ENCODE measurements around the gene ATP4A.

The ATP4A gene

DNA sequence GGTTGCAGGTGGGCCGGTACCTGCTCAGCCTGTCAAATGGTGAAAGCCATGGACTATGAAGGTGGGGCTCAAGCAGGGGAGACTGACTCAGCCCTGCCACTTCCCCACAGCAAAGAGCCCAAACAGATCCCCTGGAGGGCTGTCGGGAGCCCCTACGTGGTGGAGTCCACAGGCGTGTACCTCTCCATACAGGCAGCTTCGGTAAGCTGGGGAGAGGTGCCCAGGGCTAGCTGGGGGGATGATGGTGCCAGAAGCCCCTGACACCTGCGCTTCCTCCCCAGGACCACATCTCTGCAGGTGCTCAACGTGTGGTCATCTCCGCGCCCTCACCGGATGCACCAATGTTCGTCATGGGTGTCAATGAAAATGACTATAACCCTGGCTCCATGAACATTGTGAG, 21.2 kb downstream of the ATP4A start:
- Histone ChIP-seq H3K4me1 (ENCODE audit: control insufficient read depth in 2 of 2, insufficient read depth in 2 of 2, low read length in 2 of 2) (peaks cover 8 to 16% of the 10 kb centered on the region in 2 donors), H3K27ac (ENCODE audit: low read depth in 2 of 2, low read length in 2 of 2) (no peak overlapping the region), H3K36me3 (ENCODE audit: control insufficient read depth in 2 of 2, insufficient read depth in 2 of 2, low read length in 2 of 2) (peaks cover 0 to 1% of the 10 kb centered on the region in 2 donors), H3K9ac (ENCODE audit: low read depth in 1 of 2, low read length in 2 of 2) (no peak overlapping the region), H3K4me3 (ENCODE audit: low read length in 2 of 2) (no peak overlapping the region), H3K27me3 (ENCODE audit: control insufficient read depth in 2 of 2, insufficient read depth in 2 of 2, low read length in 2 of 2) (no peaks in the 10 kb centered on the region), H3K9me3 (ENCODE audit: control insufficient read depth in 2 of 2, low read length in 2 of 2) (no peaks in the 10 kb centered on the region)

DNA sequence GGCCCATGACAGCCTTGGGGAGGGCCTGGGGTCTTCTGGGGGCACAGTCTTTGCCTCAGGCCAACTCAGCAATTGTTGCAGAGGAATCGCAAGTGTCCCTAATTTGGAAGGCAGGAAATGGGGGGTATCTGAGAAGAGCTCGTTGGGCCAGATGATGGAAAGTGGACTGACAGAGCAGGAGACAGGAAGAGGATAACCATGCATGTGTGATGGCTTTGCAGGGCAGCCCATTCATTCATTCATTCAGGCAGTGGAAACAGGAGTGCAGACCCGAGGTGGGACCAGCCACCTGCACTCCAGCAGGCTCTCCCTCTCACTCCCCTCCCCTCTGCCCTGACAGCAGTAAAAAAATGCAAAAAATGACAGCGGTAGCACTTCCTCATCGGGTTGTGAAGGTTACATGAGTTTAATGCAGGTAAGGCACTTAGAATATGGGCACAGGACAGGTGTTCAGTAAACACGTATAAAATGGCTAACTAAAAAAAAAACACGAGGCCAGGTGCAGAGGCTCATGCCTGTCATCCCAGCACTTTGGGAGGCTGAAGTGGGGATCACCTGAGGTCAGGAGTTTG, 23.0 kb downstream of the ATP4A start:
- Histone ChIP-seq H3K4me1 (ENCODE audit: control insufficient read depth in 2 of 2, insufficient read depth in 2 of 2, low read length in 2 of 2) (peaks cover 0 to 7% of the 10 kb centered on the region in 2 donors), H3K9me3 (ENCODE audit: control insufficient read depth in 2 of 2, low read length in 2 of 2) (no peaks in the 10 kb centered on the region), H3K27me3 (ENCODE audit: control insufficient read depth in 2 of 2, insufficient read depth in 2 of 2, low read length in 2 of 2) (no peaks in the 10 kb centered on the region), H3K4me3 (ENCODE audit: low read length in 2 of 2) (no peak overlapping the region), H3K36me3 (ENCODE audit: control insufficient read depth in 2 of 2, insufficient read depth in 2 of 2, low read length in 2 of 2) (no peaks in the 10 kb centered on the region), H3K27ac (ENCODE audit: low read depth in 2 of 2, low read length in 2 of 2) (no peak overlapping the region), H3K9ac (ENCODE audit: low read depth in 1 of 2, low read length in 2 of 2) (no peak overlapping the region)

DNA sequence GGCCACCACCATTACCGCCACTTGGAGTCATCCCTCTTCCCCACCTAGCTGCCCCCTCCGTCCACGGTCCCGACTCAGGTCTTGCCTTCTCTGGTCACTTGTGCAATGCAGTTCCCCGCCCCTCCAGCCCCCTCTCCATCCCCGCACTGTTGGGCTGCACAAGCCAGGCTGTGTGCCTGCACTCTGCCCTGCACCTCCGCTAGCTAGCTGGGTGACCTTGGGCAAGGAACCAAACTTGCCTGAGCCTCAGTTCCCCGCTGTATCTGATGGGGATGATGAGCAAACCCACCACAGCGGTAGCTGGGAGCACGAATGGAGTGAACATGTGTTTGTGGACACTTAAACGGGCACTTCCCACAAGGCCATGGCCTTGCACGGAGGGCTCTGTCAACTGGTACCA, 23.6 kb downstream of the ATP4A start:
- Histone ChIP-seq H3K27ac (ENCODE audit: low read depth in 2 of 2, low read length in 2 of 2) (no peak overlapping the region), H3K27me3 (ENCODE audit: control insufficient read depth in 2 of 2, insufficient read depth in 2 of 2, low read length in 2 of 2) (no peaks in the 10 kb centered on the region), H3K36me3 (ENCODE audit: control insufficient read depth in 2 of 2, insufficient read depth in 2 of 2, low read length in 2 of 2) (no peaks in the 10 kb centered on the region), H3K4me1 (ENCODE audit: control insufficient read depth in 2 of 2, insufficient read depth in 2 of 2, low read length in 2 of 2) (peaks cover 0 to 6% of the 10 kb centered on the region in 2 donors), H3K4me3 (ENCODE audit: low read length in 2 of 2) (no peak overlapping the region), H3K9ac (ENCODE audit: low read depth in 1 of 2, low read length in 2 of 2) (no peak overlapping the region), H3K9me3 (ENCODE audit: control insufficient read depth in 2 of 2, low read length in 2 of 2) (no peaks in the 10 kb centered on the region)

DNA sequence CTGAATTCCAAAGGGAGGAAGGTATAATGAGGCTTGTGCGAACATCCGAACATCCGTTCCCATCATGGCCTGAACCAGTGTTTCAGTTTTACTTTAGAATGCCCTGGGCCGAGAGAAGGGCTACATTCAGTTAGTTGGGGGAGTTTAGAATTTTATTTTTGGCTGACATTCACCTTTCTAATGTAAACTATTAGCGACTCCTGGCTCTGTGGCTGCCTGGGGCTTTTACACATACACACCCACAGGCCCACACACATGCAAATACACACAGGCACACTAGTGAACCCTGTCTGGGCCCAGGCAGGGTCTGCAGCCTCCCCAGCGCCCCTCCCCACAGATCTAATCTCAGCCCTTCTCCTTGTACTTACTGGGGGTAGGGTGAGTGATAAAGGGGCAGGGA, 24.1 kb downstream of the ATP4A start:
- Histone ChIP-seq H3K9ac (ENCODE audit: low read depth in 1 of 2, low read length in 2 of 2) (no peak overlapping the region), H3K36me3 (ENCODE audit: control insufficient read depth in 2 of 2, insufficient read depth in 2 of 2, low read length in 2 of 2) (no peaks in the 10 kb centered on the region), H3K27me3 (ENCODE audit: control insufficient read depth in 2 of 2, insufficient read depth in 2 of 2, low read length in 2 of 2) (no peaks in the 10 kb centered on the region), H3K4me3 (ENCODE audit: low read length in 2 of 2) (no peak overlapping the region), H3K4me1 (ENCODE audit: control insufficient read depth in 2 of 2, insufficient read depth in 2 of 2, low read length in 2 of 2) (peaks cover 0 to under 1% of the 10 kb centered on the region in 2 donors), H3K9me3 (ENCODE audit: control insufficient read depth in 2 of 2, low read length in 2 of 2) (no peaks in the 10 kb centered on the region), H3K27ac (ENCODE audit: low read depth in 2 of 2, low read length in 2 of 2) (no peak overlapping the region)

DNA sequence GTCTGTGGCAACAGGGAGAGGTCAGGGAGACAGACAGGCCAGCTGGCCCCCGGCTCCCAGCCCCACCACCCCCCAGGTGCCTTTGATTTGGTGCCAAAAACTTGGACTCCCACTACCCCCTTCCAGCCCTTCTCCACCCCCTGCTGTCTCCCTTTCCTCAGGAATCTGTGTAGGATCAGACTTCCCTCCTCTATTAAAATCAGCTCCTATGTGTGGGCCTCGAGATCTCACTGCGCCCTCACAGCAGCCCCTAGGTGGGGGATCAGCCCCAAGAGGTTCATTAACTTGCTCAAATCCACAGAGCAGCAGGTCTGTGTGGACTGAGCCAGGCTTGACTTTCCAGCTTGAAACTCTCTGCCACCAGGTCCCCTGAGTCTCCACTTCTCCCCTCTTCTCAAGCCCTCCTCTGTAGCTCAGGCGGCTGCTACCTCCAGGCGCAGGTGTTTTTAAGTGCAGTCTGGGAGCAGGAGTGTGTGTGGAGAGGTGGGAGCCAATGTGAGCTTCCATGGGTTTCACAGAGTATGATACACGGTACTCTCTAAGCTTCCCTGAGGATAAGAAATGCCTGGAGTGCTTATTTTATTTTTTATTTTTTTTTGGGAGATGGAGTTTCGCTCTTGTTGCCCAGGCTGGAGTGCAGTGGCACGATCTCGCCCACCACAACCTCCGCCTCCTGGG, 28.5 kb downstream of the ATP4A start:
- H3K27me3 ChIP-seq (ENCODE audit: control insufficient read depth in 2 of 2, insufficient read depth in 2 of 2, low read length in 2 of 2) = peaks cover 5 to 7% of the 10 kb centered on the region in 2 donors
- H3K4me1 ChIP-seq (ENCODE audit: control insufficient read depth in 2 of 2, insufficient read depth in 2 of 2, low read length in 2 of 2) = no peaks in the 10 kb centered on the region
- no peaks in the 10 kb centered on the region for H3K36me3 ChIP-seq (ENCODE audit: control insufficient read depth in 2 of 2, insufficient read depth in 2 of 2, low read length in 2 of 2)
- H3K4me3 ChIP-seq (ENCODE audit: low read length in 2 of 2) = no peak overlapping the region
- H3K9me3 ChIP-seq (ENCODE audit: control insufficient read depth in 2 of 2, low read length in 2 of 2) = no peaks in the 10 kb centered on the region
- no peak overlapping the region for H3K27ac ChIP-seq (ENCODE audit: low read depth in 2 of 2, low read length in 2 of 2)
- no peak overlapping the region for H3K9ac ChIP-seq (ENCODE audit: low read depth in 1 of 2, low read length in 2 of 2)

DNA sequence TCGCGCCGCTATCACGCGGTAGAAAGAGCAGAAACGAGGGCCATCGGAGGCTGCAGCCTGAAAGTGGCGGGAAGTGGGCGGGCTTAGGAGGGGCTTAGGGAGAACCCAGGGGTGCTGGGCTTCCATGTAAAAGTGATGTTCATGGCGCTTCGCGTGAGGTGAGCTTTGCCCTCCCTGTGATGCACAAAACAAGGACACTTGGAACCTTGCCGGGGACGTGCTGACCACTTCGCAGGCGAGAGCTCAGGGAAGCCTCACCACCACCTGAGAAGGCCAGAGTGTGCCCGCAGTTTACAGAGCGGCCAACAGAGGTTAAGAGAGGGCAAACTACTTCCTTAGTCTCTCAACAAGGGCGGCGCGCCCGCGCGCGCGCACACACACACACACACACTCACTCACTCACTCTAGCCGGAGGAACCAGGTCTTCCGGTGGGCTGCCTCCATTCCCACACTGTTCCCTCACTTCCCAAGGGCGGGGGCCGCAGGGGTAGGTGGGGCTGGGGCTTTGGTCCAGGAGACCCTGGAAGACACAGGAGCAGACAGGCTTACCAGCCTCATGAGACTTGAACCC, 29.6 kb downstream of the ATP4A start:
- Histone ChIP-seq H3K9ac (ENCODE audit: low read depth in 1 of 2, low read length in 2 of 2) (no peak overlapping the region), H3K4me3 (ENCODE audit: low read length in 2 of 2) (no peak overlapping the region), H3K9me3 (ENCODE audit: control insufficient read depth in 2 of 2, low read length in 2 of 2) (no peaks in the 10 kb centered on the region), H3K27ac (ENCODE audit: low read depth in 2 of 2, low read length in 2 of 2) (no peak overlapping the region), H3K4me1 (ENCODE audit: control insufficient read depth in 2 of 2, insufficient read depth in 2 of 2, low read length in 2 of 2) (no peaks in the 10 kb centered on the region), H3K27me3 (ENCODE audit: control insufficient read depth in 2 of 2, insufficient read depth in 2 of 2, low read length in 2 of 2) (peaks cover 5 to 11% of the 10 kb centered on the region in 2 donors), H3K36me3 (ENCODE audit: control insufficient read depth in 2 of 2, insufficient read depth in 2 of 2, low read length in 2 of 2) (no peaks in the 10 kb centered on the region)

DNA sequence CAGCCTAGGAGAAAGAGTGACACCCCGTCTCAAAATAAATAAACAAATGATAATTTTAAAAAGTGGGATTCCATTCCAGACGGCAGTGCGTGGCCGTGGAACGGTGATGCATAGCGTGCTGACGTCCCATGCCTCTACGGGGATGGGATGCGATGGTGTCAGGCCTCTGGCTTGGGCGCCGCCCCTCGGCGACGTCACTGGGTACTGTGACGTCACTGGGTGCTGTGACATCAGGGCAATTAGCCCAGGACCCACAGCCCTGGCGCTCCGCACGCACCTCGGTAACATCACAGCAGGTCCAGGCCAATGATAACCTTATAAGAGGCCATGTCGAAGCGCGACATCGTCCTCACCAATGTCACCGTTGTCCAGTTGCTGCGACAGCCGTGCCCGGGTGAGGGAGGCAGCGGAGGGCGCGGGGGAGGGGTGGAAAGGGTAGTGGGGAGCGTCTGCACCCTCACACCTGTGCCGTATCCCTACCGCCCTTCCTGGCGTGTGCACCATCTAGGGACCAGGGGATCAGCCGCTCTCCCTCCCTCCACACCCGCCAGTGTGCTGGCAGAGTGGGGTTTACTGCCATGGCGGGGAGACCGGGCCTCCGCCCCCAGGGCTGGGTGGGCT, 30.1 kb downstream of the ATP4A start, which contains the start of gene GAPDHS:
GAPDHS (plus strand) TSS at position 256 of the 621 bp plus-strand sequence; CDS start at position 328, 72 bp downstream.
- H3K4me3 ChIP-seq (ENCODE audit: low read length in 2 of 2) = no peak within 1 kb of the TSS
- no peaks in the 10 kb centered on the region for H3K4me1 ChIP-seq (ENCODE audit: control insufficient read depth in 2 of 2, insufficient read depth in 2 of 2, low read length in 2 of 2)
- H3K27me3 ChIP-seq (ENCODE audit: control insufficient read depth in 2 of 2, insufficient read depth in 2 of 2, low read length in 2 of 2) = peaks cover 5 to 15% of the 10 kb centered on the region in 2 donors
- no peak within 1 kb of the TSS for H3K27ac ChIP-seq (ENCODE audit: low read depth in 2 of 2, low read length in 2 of 2)
- H3K9me3 ChIP-seq (ENCODE audit: control insufficient read depth in 2 of 2, low read length in 2 of 2) = no peaks in the 10 kb centered on the region
- no peak within 1 kb of the TSS for H3K9ac ChIP-seq (ENCODE audit: low read depth in 1 of 2, low read length in 2 of 2)
- H3K36me3 ChIP-seq (ENCODE audit: control insufficient read depth in 2 of 2, insufficient read depth in 2 of 2, low read length in 2 of 2) = no peaks in the 10 kb centered on the region

DNA sequence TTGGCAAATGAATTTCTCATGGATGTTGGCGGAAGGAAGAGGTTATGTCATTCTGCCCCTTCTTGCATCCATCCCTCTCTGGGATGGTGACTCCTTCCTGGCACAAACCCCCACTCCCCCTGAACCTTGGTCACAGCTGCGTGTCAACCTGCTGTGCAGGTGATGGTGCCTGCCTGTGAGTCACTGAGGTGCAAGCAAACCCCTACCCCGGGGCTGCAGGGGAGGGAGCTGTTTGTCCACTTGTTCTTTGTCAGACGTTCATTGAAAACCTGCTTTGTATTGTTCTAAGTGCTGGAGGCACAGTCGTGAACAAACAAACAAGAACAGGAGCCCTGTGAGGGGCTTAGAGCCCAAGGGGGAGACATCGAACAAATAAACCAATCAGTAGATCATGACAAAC, 32.2 kb downstream of the ATP4A start:
- Histone ChIP-seq H3K9me3 (ENCODE audit: control insufficient read depth in 2 of 2, low read length in 2 of 2) (no peaks in the 10 kb centered on the region), H3K27me3 (ENCODE audit: control insufficient read depth in 2 of 2, insufficient read depth in 2 of 2, low read length in 2 of 2) (peaks cover 5 to 15% of the 10 kb centered on the region in 2 donors), H3K9ac (ENCODE audit: low read depth in 1 of 2, low read length in 2 of 2) (no peak overlapping the region), H3K4me3 (ENCODE audit: low read length in 2 of 2) (no peak overlapping the region), H3K4me1 (ENCODE audit: control insufficient read depth in 2 of 2, insufficient read depth in 2 of 2, low read length in 2 of 2) (no peaks in the 10 kb centered on the region), H3K27ac (ENCODE audit: low read depth in 2 of 2, low read length in 2 of 2) (no peak overlapping the region), H3K36me3 (ENCODE audit: control insufficient read depth in 2 of 2, insufficient read depth in 2 of 2, low read length in 2 of 2) (no peaks in the 10 kb centered on the region)

DNA sequence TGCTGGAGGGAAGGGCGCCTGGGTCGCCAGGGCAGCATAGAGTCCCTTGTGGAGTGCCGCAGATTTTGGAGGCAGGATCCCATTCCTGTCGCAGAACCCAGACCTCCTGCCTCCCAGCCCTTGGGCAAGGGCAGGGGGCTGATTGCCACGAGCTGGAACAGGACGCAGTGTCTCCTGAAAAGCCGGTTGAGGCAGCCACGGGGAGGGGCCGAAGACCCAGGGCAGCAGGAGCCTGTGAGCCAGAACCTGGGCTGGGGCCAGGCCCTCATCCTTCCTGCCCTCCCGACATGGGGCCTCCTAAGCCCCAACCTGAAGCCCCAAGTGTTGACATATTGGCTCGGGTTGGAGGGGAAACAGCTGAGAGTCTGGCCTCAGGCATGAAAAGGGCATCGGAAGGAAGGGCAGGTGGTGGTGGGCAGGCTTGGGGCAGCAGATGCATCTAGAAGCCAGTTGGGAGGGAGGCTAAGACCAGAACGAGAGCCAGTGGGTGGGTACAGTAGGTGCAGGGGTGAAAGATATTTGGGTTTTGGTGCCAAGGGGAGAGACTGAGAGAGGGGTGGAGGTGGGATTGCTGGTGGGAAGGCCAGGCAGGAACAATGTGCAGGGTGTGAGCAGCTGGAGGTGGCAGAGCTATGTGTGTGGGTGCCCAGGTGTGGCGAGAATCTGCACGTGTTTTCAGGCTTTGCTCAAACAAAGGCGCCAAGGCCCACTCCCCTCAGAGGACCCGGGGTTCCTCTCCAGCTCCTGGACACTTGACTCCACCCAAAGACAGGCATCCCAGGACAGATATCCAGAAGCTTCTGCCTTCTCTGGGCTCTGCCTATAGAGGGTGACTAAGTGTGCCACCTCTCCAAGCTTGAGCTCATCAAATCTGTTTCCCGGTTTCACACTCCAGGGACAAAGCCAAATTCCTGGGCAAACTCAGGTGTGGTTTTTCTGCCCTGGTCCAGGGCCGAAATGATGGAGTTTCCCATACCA, 33.9 kb downstream of the ATP4A start:
- Histone ChIP-seq H3K4me1 (ENCODE audit: control insufficient read depth in 2 of 2, insufficient read depth in 2 of 2, low read length in 2 of 2) (no peaks in the 10 kb centered on the region), H3K36me3 (ENCODE audit: control insufficient read depth in 2 of 2, insufficient read depth in 2 of 2, low read length in 2 of 2) (no peaks in the 10 kb centered on the region), H3K9me3 (ENCODE audit: control insufficient read depth in 2 of 2, low read length in 2 of 2) (no peaks in the 10 kb centered on the region), H3K9ac (ENCODE audit: low read depth in 1 of 2, low read length in 2 of 2) (no peak overlapping the region), H3K4me3 (ENCODE audit: low read length in 2 of 2) (no peak overlapping the region), H3K27me3 (ENCODE audit: control insufficient read depth in 2 of 2, insufficient read depth in 2 of 2, low read length in 2 of 2) (peaks cover 5 to 15% of the 10 kb centered on the region in 2 donors), H3K27ac (ENCODE audit: low read depth in 2 of 2, low read length in 2 of 2) (no peak overlapping the region)

Data from mucosa of rectum (tissue), 2 donors.